CD4-positive, alpha-beta T cell treated with Interleukin-15 for 4 hours (primary cell): ENCODE data around the gene ATP5MK.
"Not testable (repeated sequence)": the region's sequence is repeated elsewhere in the genome, so short reads cannot be mapped to it uniquely, and the experiment has no call there.

ENCODE experiments used
- DNase-seq: peaks from one replicate; pipeline ENCODE4 v3.0.0-alpha.2; 2020; ENCODE audit warnings: low spot score

ATP5MK gene

DNA sequence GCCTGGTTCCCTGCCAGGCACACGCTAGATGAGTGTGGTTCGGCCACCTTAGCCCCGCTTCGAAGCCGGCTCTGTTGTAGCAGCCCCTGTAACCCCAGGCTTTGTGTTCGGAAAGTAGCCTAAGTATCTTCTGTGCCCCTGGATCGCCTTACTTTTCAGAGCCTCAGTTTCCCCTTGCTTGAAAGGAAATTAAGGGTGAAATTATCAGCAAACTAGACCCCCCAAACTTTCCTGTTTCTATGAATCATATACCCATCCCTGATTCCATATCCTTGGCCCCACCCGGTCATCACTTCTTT lies 463 bp upstream of the ATP5MK start:
- no peak for DNase-seq

DNA sequence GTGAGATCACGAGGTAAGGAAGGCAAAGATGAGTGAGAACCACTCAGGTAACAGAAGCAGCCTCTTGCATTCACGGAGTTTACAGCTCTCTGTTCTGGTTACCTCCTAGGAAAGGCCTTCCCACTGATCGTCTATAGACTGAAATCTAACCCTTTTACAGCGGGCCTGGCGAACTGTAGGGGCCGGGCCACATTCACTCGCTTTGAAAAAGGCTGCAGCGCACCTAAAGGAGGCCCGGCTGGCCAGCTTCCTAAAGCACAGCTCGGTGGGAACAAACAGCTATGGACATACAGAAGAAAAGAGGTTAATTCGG lies 565 bp downstream of the ATP5MK start:
- DNase-seq: no peak

DNA sequence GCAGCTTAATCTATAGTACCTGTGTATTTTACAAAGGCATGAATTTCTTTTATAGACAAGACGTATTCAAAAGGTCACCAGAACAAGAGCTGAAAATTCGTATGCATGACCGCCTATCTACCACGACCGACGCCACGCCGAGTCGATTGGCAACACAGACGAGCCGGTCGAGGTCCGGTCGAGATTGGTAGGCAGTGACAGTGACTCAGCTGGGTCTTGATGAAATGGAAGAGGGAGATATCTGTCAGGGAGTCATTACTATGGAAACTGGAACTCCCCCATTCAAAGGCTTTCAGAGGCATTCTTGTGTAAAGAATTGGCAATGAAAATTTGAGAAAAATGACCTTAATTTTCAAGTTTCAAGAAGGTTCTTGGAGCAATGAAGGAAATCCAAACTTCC lies 2.1 kb downstream of the ATP5MK start:
- DNase-seq: no peak

DNA sequence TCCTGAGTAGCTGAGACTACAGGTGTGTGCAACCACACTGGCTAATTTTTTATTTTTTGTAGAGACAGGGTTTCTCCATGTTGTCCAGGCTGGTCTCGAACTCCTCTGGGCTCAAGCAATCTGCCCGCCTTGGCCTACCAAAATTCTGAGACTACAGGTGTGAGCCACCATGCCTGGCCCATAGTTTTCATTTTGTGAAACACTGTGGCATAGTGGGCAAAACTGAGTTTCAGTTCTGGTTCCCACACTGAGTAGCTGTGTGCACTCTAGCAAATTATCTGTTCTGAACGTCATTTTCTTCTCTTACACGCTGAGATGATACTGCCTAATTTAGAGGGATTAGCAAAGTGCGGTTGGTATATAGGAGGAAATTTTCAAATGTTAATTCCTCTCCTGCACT lies 13.5 kb downstream of the ATP5MK start:
- no peak for DNase-seq

DNA sequence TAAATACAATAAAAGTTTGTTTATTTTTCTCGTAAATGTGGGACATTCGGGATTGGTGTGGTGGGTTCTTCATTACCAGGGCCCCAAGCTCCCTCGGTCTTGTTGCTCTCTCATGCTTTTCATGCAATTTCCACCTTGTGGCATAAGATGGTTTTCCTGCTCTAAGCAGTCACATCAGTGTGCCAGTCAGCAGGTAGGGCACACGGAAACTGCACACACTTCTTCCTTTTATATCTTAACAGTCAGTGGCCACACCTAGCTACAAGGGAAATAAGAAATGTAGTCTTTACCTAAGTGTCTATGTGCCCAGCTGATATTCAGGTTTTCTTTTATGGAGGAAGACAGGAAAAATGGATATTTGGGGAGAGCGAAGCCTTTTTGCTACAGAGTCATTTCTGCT lies 22.0 kb downstream of the ATP5MK start:
- no peak for DNase-seq

DNA sequence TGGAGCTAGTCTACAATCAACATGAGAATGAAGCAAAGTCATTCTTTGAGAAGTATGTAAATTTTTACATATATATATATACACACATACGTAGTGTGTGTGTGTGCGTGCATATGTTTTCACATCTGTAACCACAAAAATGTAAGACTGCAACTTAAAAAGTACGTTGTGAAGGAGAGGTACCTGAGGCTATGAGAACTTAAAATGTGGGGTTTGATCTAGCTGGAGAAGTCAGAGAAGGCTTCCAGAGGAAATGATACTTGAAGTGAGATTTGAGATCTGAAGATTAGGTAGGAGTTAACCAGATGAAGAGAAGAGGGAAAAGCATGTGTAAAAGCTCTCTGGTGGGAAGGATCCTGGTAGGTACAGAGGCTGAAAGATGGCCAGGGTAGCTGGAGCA lies 22.7 kb downstream of the ATP5MK start:
- DNase-seq: no peak

DNA sequence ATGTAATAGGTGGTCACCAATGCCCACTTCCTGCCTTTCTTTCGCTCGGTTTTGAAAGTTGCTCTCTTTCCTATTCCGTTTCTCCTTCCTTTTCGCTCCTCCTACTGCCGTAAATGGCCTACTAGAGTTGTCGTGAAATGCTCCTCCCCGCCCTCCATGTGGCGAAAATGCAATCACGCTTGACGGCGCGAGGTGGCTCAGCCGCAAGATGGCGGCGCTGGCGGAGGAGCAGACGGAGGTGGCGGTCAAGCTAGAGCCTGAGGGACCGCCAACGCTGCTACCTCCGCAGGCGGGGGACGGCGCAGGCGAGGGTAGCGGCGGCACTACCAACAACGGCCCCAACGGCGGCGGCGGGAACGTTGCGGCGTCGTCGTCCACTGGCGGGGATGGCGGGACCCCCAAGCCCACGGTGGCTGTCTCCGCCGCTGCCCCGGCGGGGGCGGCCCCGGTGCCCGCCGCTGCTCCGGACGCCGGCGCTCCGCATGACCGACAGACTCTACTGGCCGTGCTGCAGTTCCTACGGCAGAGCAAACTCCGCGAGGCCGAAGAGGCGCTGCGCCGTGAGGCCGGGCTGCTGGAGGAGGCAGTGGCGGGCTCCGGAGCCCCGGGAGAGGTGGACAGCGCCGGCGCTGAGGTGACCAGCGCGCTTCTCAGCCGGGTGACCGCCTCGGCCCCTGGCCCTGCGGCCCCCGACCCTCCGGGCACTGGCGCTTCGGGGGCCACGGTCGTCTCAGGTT lies 28.3 kb downstream of the ATP5MK start, which contains the start of gene TAF5:
TAF5 (plus strand) TSS at position 195 of the 737 bp plus-strand sequence; CDS start at position 209, 14 bp downstream.
- peak; percentile 93 for DNase-seq

DNA sequence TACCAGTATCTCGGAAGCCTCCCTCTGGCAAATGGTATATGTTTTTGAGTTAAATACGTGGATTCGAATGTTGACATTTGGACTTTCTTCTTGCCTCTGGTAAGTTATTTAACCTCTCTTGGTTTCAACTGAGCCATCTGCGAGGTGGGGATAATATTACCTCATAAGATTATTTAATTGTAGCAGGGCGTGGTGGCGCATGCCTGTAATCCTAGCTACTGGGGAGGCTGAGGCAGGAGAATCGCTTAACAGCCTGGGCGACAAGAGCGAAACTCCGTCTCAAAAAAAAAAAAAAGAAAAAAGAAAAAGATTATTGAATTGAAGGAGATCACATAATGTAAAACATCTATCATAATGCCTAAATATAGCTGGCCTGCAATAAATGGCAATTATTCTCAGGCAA lies 28.9 kb downstream of the ATP5MK start:
- DNase-seq: no peak

DNA sequence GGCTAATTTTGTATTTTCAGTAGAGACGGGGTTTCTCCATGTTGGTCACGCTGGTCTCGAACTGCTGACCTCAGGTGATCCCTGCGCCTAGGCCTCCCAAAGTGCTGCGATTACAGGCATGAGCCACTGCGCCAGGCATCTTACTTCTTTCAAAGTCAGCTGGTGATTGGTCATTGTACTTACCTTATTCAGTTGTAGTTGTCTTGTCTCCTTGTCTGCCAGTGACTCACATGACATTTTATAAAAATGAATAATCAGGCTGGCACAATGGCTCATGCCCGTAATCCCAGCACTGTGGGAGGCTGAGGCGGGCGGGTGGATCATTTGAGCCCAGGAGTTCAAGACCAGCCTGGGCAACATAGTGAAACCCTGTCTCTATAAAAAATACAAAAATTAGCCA lies 35.5 kb downstream of the ATP5MK start:
- DNase-seq: not testable (repeated sequence)

DNA sequence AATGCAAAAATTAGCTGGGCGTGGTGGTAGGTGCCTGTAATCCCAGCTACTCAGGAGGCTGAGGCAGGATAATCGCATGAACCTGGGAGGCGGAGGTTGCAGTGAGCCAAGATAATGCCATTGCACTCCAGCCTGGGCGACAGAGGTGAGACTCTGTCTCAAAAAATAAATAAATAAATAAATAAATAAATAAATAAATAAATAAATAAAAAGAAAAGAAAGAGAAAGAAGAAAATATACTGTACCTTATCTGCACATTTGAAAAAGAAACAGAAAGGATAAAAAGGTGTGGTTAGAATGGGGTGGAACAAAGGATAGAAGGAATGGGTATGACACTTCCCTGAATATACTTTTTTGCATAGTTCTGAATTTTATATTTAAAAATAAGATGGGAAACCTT lies 36.8 kb downstream of the ATP5MK start:
- DNase-seq: not testable (repeated sequence)

DNA sequence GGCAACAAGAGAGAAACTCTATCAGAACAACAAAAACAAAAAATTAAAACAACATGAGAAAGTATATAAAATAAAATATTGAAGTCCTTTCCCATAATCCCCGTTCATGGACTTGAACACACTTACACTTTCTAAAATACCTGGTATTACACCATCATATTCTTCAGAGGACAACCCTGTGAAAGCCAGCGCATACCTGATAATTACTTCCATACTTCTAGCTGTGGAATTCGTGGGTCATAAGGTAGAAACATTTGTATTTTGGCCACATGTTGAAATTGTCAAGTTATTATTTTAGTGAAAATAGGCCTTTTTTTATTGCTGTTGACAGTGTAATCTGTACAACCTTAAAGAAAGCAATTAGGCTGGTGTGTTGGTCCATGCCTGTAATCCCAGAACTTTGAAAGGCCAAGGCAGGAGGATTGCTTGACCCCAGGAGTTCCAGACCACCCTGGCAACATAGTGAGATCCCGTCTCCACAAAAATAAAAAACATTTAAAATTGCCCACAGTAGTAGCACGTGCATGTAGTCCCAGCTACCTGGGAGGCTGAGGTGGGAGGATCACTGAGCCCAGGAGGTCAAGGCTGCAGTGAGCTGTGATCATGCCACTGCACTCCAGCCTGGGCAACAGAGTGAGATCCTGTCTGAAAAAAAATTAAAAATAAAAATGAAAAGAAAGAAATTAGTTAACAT lies 40.2 kb downstream of the ATP5MK start:
- no peak for DNase-seq

DNA sequence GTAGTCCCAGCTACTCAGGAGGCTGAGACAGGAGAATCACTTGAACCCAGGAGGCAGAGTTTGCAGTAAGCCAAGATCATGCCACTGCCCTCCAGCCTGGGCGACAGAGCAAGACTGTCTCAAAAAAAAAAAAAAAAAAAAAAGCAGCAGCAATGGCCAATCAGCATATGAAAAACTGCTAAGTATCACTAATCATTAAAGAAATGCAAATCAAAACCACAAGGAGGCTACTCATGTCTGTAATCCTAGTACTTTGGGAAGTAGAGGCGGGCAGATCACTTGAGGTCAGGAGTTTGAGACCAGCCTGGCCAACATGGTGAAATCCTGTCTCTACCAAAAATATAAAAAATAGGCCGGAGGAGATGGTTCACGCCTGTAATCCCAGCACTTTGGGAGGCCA lies 41.7 kb downstream of the ATP5MK start:
- not testable (repeated sequence) for DNase-seq

DNA sequence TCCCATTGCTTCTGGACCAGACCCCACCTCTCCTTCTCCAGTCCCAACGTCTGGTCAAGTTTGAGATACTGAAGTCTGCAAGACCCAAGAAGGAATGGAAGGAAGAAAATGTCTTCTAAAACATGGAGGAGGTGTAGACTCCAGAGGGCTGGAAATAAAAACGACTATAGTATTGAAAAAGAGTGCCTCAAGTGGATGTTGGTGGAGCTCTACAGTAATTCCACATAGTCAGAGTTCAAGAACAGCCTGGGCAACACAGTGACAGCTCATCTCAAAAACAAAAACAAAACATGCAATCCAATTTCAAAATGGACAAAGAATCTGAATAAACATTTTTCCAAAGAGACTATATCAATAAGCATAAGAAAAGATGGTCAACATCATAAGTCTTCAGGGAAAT lies 43.0 kb downstream of the ATP5MK start:
- DNase-seq: no peak

DNA sequence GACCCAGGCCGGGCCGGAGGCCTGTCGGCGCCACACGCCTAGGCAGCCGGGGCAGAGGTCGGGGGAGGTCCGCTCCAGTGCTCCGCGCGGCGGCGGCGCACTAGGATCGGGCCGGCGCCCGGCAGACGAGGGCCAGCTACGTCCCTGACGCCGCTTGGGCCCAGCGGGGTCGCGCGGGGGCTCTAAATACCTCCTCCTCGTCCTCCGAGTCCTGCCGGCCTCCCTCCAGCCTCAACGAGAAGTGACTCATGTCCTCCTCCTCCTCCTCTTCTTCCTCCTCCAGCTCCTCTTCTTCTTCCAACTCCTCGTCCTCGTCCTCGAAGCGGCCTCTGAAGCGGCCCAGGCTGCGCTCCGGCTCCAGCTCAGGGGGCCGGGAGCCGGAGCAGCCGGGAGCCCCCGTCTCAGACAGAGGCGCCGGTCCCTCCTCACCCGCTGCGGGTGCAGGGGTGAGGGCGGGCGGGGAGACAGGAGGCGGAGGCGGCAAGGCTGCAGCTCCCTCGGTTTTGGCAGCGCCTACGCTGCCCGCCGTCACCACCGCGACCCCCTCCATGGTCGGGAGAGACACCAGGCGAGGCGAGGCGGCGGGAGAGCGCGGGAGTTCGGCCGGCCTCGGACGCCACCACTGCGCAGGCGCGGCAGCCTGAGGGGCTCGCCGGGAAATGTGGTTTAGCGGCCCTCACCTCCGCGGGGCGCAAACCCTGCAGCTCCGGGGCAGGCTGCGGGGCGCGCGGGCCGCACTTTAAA lies 45.6 kb downstream of the ATP5MK start, which contains the start of gene PCGF6:
PCGF6 (minus strand) TSS at position 624 of the 744 bp plus-strand sequence; CDS start at position 550, 74 bp downstream.
- DNase-seq: peak; percentile 66

DNA sequence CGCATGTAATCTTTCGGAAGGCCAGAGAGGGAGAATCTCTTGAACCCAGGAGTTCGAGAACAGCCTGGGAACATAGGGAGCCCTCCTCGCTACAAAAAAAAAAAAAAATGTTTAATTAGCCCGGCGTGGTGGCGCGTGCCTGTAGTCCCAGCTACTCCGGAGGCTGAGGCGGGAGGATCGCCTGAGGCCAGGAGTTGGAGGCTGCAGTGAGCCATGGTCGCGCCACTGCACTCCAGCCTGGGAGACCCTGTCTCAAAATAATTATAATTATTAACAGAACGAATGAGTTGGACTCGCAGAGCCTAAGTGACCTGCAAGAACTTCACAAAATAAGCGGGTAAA lies 46.1 kb downstream of the ATP5MK start:
- no peak for DNase-seq
